Natural killer cell (primary cell): Measurements from ENCODE around the gene PNMA6F. TPM values are rescaled to one million over a fixed set of nuclear protein-coding genes. Genes with fewer than 3 reads are reported as not detected.

Experiments used
- ATAC-seq, 3 donors: fragments of 150-1000 bp in 2 of 3; fragments of 200-7000 bp in 1 of 3; cut with Tn5 transposase; 1 replicate in 1 of 3; 2 replicates in 2 of 3; pipeline ENCODE4 v1.10.0; 2021; ENCODE audit warnings: mild to moderate bottlenecking in 2 of 3, moderate library complexity in 2 of 3
- DNase-seq, 2 donors: peaks; one replicate each; pipeline versions ENCODE4 v3.0.0 to v3.0.0-alpha.2; 2013 to 2021; ENCODE audit warnings: mixed read lengths in 1 of 2
- H3K27ac ChIP-seq: one replicate; pipeline ENCODE4 v1.5.1; 2013; ENCODE audit warnings: mild to moderate bottlenecking, low read length
- H3K27me3 ChIP-seq: one replicate; pipeline ENCODE4 v1.6.1; 2013; ENCODE audit warnings: low read length; ENCODE audit not compliant: control insufficient read depth, insufficient read depth
- H3K36me3 ChIP-seq: one replicate; pipeline ENCODE4 v1.6.1; 2013; ENCODE audit warnings: low read length; ENCODE audit not compliant: control insufficient read depth, insufficient read depth
- H3K4me1 ChIP-seq: one replicate; pipeline ENCODE4 v1.6.1; 2013; ENCODE audit warnings: low read length; ENCODE audit not compliant: control insufficient read depth, insufficient read depth
- H3K4me3 ChIP-seq: one replicate; pipeline ENCODE4 v1.5.1; 2013; ENCODE audit warnings: low read length
- H3K9me3 ChIP-seq: one replicate; pipeline ENCODE4 v1.6.1; 2013; ENCODE audit warnings: low read length; ENCODE audit not compliant: control insufficient read depth, insufficient read depth
- H3K27ac Mint-ChIP-seq, 2 donors: one replicate each; pipeline ENCODE4 v1.8.0; 2022; ENCODE audit warnings: mild to moderate bottlenecking in 2 of 2, mixed read lengths in 2 of 2, moderate library complexity in 1 of 2
- H3K27me3 Mint-ChIP-seq, 2 donors: one replicate each; pipeline ENCODE4 v1.8.0; 2022; ENCODE audit warnings: low read depth in 2 of 2, mixed read lengths in 2 of 2
- H3K36me3 Mint-ChIP-seq: one replicate; pipeline ENCODE4 v1.8.0; 2022; ENCODE audit warnings: mixed read lengths
- H3K4me1 Mint-ChIP-seq, 2 donors: one replicate each; pipeline ENCODE4 v1.8.0; 2022; ENCODE audit warnings: mixed read lengths in 2 of 2
- H3K4me3 Mint-ChIP-seq: one replicate; pipeline ENCODE4 v1.8.0; 2022; ENCODE audit warnings: mild to moderate bottlenecking, moderate library complexity, mixed read lengths
- H3K9me3 Mint-ChIP-seq, 2 donors: one replicate each; pipeline ENCODE4 v1.8.0; 2022; ENCODE audit warnings: mixed read lengths in 2 of 2
- CTCF ChIP-seq: fragments of 200-600 bp; IDR thresholded peaks from one replicate; pipeline ENCODE4 v1.8.0; 2022; ENCODE audit warnings: antibody characterized with exemption
- WGBS: methylation state at CpG from one replicate; pipeline ENCODE4 v1.1.7; 2013; ENCODE audit warnings: missing lambda C conversion rate; ENCODE audit not compliant: insufficient coverage; 5-methylcytosine and 5-hydroxymethylcytosine counted together
- intact Hi-C: fragments of 100-400 bp; cut with micrococcal nuclease; formaldehyde crosslinking; loops from one replicate; pipeline ENCODE4 v1.14.2; 2022
- total RNA-seq, 4 donors: library from RNA; stranded (reverse); fragments of 120-200 nt in 1 of 4; gene quantifications; one replicate each; pipeline versions ENCODE4 v1.2.3 to v1.2.4, GENCODE V29; 2013 to 2022

Gene PNMA6F
- not detected for total RNA-seq
- total RNA-seq (2013) = not detected

GRCh38 chrX:153321381-153322124, at the start of gene PNMA6F:
PNMA6F (minus strand) TSS chrX:153321767; CDS start chrX:153320674, 1,093 bp downstream.
- TF ChIP-seq CTCF = no peak
- ATAC-seq (no peak), DNase-seq (no peak)
- H3K4me1 ChIP-seq = no peaks in the 10 kb centered on the region
- Mint-ChIP-seq H3K9me3 (no peaks in the 10 kb centered on the region), H3K4me3 (no peak within 1 kb of the TSS), H3K27ac (no peak within 1 kb of the TSS), H3K36me3 (no peaks in the 10 kb centered on the region), H3K4me1 (no peaks in the 10 kb centered on the region), H3K27me3 (peaks cover 17 to 39% of the 10 kb centered on the region in 2 donors)
- no peaks in the 10 kb centered on the region for H3K9me3 ChIP-seq
- no peak within 1 kb of the TSS for H3K27ac ChIP-seq
- WGBS = 37% methylated on average over 35 of the region's 36 CpGs
- H3K27me3 ChIP-seq = peaks cover 2% of the 10 kb centered on the region
- no peak within 1 kb of the TSS for H3K4me3 ChIP-seq
- H3K36me3 ChIP-seq = no peaks in the 10 kb centered on the region
- intact Hi-C loops = no loop called here

- 43% methylated on average over 1 of the region's 3 CpGs for WGBS
- Histone ChIP-seq H3K36me3 (no peaks in the 10 kb centered on the region), H3K27ac (no peak overlapping the region), H3K9me3 (no peaks in the 10 kb centered on the region), H3K4me1 (no peaks in the 10 kb centered on the region), H3K27me3 (no peaks in the 10 kb centered on the region), H3K4me3 (no peak overlapping the region)
- ATAC-seq (no peak), DNase-seq (no peak)
- Mint-ChIP-seq H3K27me3 (peaks cover 6 to 45% of the 10 kb centered on the region in 2 donors), H3K27ac (no peak overlapping the region), H3K9me3 (no peaks in the 10 kb centered on the region), H3K36me3 (no peaks in the 10 kb centered on the region), H3K4me1 (no peaks in the 10 kb centered on the region), H3K4me3 (no peak overlapping the region)
- intact Hi-C loops = no loop called here
- TF ChIP-seq CTCF = no peak
These were observed 49.7 kb upstream of the PNMA6F start for GRCh38 chrX:153371256-153371655.

- Mint-ChIP-seq H3K4me1 (no peaks in the 10 kb centered on the region), H3K36me3 (no peaks in the 10 kb centered on the region), H3K27me3 (peaks cover 6 to 53% of the 10 kb centered on the region in 2 donors), H3K27ac (no peak overlapping the region), H3K9me3 (no peaks in the 10 kb centered on the region), H3K4me3 (no peak overlapping the region)
- Histone ChIP-seq H3K4me1 (no peaks in the 10 kb centered on the region), H3K36me3 (no peaks in the 10 kb centered on the region), H3K4me3 (no peak overlapping the region), H3K9me3 (no peaks in the 10 kb centered on the region), H3K27ac (no peak overlapping the region), H3K27me3 (no peaks in the 10 kb centered on the region)
- intact Hi-C loops = no loop called here
- DNase-seq (no peak), ATAC-seq (no peak)
- TF ChIP-seq CTCF = no peak
- 82% methylated on average over 2 of the region's 8 CpGs for WGBS
These were observed 48.9 kb upstream of the PNMA6F start for GRCh38 chrX:153370293-153371055.
